ENCODE measurements around the gene GNA12. TPM values are rescaled to one million over a fixed set of nuclear protein-coding genes. Genes with fewer than 3 reads are reported as not detected.

Gene GNA12
- polyA plus RNA-seq, 1 donor (not counting 4 experiments of a cell fraction or from before 2014, with no cell fraction given) = 35.5 TPM

GRCh38 chr7:2686101-2686500, 158.0 kb downstream of the GNA12 start:
- Histone ChIP-seq H3K4me3 (ENCODE audit: control insufficient read depth in 2 of 3, extremely low read depth in 1 of 3, insufficient read depth in 2 of 3, low read depth in 1 of 3, low read length in 3 of 3) (no peak overlapping the region), H2AFZ (ENCODE audit: control insufficient read depth, low read length) (no peak overlapping the region), H3K9me3 (ENCODE audit: control insufficient read depth, low read depth, low read length) (no peaks in the 10 kb centered on the region), H3K4me2 (ENCODE audit: control insufficient read depth, extremely low read depth, insufficient read depth, low read depth, low read length) (no peak overlapping the region), H3K27ac (ENCODE audit: control insufficient read depth, insufficient read depth, low read length) (no peak overlapping the region), H3K36me3 (ENCODE audit: control insufficient read depth in 2 of 2, extremely low read depth in 1 of 2, insufficient read depth in 2 of 2, low read length in 2 of 2) (no peaks in the 10 kb centered on the region), H3K9ac (ENCODE audit: control insufficient read depth, extremely low read depth, insufficient read depth, low read length) (no peak overlapping the region), H4K20me1 (ENCODE audit: control insufficient read depth, extremely low read depth, insufficient read depth, low read length) (no peaks in the 10 kb centered on the region), H3K4me1 (ENCODE audit: control insufficient read depth, extremely low read depth, insufficient read depth, low read length) (peaks cover 9% of the 10 kb centered on the region), H3K9me1 (ENCODE audit: control insufficient read depth, extremely low read depth, insufficient read depth, low read length) (no peaks in the 10 kb centered on the region), H3K79me2 (ENCODE audit: control insufficient read depth, insufficient read depth, low read length) (no peaks in the 10 kb centered on the region), H3K27me3 (ENCODE audit: control insufficient read depth, extremely low read depth, insufficient read depth, low read length) (peaks cover 47% of the 10 kb centered on the region)
- no peak for FAIRE-seq
- no peak for DNase-seq (ENCODE audit: low read depth, low spot score)
- dilution Hi-C loops (cut with MboI; ENCODE audit: extremely low pct_ligation_motif_present, low sequenced_read_pairs) = no loop called here
- TF ChIP-seq EZH2 (IDR thresholded peaks at IDR 0.05; ENCODE audit: low read length) (no peak), CTCF (optimal IDR thresholded peaks at IDR 0.05 in 1 of 3, IDR thresholded peaks at IDR 0.05 in 1 of 3, conservative IDR thresholded peaks at IDR 0.05 in 1 of 3; ENCODE audit: extremely low read depth in 1 of 3, insufficient read depth in 2 of 3, low read length in 3 of 3) (no peak)

GRCh38 chr7:2684501-2684900, 159.6 kb downstream of the GNA12 start:
- no peaks in the 10 kb centered on the region for H3K79me2 ChIP-seq (ENCODE audit: control insufficient read depth, insufficient read depth, low read length)
- peaks cover 2% of the 10 kb centered on the region for H4K20me1 ChIP-seq (ENCODE audit: control insufficient read depth, extremely low read depth, insufficient read depth, low read length)
- no peak for FAIRE-seq
- peaks cover 48% of the 10 kb centered on the region for H3K27me3 ChIP-seq (ENCODE audit: control insufficient read depth, extremely low read depth, insufficient read depth, low read length)
- dilution Hi-C loops (cut with MboI; ENCODE audit: extremely low pct_ligation_motif_present, low sequenced_read_pairs) = no loop called here
- DNase-seq (ENCODE audit: low read depth, low spot score) = no peak
- no peak overlapping the region for H3K4me3 ChIP-seq (ENCODE audit: control insufficient read depth in 2 of 3, extremely low read depth in 1 of 3, insufficient read depth in 2 of 3, low read depth in 1 of 3, low read length in 3 of 3)
- H3K27ac ChIP-seq (ENCODE audit: control insufficient read depth, insufficient read depth, low read length) = no peak overlapping the region
- no peak overlapping the region for H3K9ac ChIP-seq (ENCODE audit: control insufficient read depth, extremely low read depth, insufficient read depth, low read length)
- peaks cover 4% of the 10 kb centered on the region for H3K4me1 ChIP-seq (ENCODE audit: control insufficient read depth, extremely low read depth, insufficient read depth, low read length)
- no peak for TF ChIP-seq EZH2 (IDR thresholded peaks at IDR 0.05; ENCODE audit: low read length)
- no peak for TF ChIP-seq CTCF (optimal IDR thresholded peaks at IDR 0.05 in 1 of 3, IDR thresholded peaks at IDR 0.05 in 1 of 3, conservative IDR thresholded peaks at IDR 0.05 in 1 of 3; ENCODE audit: extremely low read depth in 1 of 3, insufficient read depth in 2 of 3, low read length in 3 of 3)
- no peak overlapping the region for H2AFZ ChIP-seq (ENCODE audit: control insufficient read depth, low read length)
- no peaks in the 10 kb centered on the region for H3K9me3 ChIP-seq (ENCODE audit: control insufficient read depth, low read depth, low read length)
- no peak overlapping the region for H3K4me2 ChIP-seq (ENCODE audit: control insufficient read depth, extremely low read depth, insufficient read depth, low read depth, low read length)
- H3K36me3 ChIP-seq (ENCODE audit: control insufficient read depth in 2 of 2, extremely low read depth in 1 of 2, insufficient read depth in 2 of 2, low read length in 2 of 2) = no peaks in the 10 kb centered on the region
- no peaks in the 10 kb centered on the region for H3K9me1 ChIP-seq (ENCODE audit: control insufficient read depth, extremely low read depth, insufficient read depth, low read length)

Data from keratinocyte (primary cell).